HL-60/S4 treated with retinoic acid at 250 ng/mL for 4 days and 3 days (cell line): Measurements from ENCODE around the gene EGFL7.

Experiments
- in situ Hi-C: fragments of 300-500 bp; cut with MboI; formaldehyde crosslinking; loops from 2 replicates; pipeline ENCODE4 v1.7.0; 2022; ENCODE audit warnings: low sequenced_read_pairs

Gene EGFL7

DNA sequence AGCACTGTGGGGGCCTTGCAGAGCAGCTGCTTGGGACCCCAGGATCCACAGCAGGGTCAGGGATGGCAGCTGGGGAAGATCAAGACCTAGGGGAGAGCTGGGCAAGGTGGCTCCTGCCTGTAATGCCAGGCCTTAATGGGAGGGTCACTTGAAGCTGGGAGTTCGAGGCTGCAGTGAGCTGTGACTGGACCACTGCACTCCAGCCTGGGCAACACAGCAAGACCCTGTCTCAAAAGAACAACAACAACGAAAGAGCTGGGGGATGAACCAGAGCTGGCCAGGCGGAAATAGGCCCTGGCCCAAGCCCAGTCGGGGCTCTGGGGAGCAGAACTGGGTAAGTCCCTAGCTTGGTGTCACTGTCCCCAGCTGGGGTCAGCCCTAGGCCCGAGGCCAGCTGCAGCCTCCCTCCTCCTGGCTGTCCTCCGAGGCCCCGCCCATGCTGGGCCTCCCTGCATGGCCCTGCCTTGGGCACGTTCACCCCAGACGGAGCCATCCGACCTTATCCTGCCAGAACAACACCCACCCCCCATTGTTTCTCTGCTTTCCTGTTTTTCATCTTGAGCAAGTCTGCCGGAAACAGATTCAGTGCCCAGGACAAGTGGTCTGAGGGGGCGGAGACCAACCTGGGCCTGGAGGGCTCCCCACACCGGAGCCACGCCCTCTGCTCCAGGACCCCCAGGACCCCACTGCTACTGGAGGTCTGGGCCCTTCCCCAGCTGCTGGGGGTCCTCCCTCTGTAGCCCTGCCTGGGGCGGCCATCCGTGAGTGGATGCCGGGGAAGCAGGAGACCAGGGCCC, 51.6 kb downstream of the EGFL7 start:
- in situ Hi-C loops, result no loop called here

DNA sequence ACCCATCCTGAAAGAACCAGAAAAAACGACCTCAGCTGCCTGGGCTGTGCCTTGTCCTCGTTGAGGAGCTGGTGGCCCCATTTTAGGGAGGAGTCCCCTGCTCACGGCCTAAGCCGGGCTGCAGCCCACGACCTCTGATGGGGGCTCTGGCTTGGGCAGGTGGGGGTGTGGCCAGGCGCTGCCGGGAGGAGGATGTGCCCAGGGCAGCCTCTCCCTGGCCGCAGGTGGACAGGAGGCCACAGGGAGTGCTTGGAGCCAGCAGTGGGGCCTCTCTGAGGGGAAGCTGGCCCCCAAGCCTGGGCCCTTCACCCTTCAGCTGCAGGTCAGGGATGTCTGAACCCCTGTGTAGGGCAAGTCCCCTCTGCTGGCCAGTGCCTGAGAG, 52.2 kb downstream of the EGFL7 start:
- in situ Hi-C loops, result no loop called here

DNA sequence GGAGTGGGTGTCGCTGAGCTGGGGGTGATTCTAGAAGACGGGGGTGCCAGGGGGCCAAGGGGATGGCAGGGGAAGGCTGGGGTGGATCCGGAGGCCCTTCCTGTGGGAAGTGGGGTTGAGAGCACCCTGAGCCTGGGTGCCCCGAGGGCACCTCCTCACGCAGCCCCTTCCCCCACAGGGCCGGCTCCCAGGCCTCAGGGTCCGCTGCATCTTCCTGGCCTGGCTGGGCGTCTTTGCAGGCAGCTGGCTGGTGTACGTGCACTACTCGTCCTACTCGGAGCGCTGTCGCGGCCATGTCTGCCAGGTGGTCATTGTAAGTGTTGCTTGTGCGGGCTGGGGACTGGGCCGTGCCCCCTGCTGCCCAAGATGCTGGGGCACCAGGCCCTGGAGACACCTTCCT, 54.7 kb downstream of the EGFL7 start:
- in situ Hi-C loops, result no loop called here

DNA sequence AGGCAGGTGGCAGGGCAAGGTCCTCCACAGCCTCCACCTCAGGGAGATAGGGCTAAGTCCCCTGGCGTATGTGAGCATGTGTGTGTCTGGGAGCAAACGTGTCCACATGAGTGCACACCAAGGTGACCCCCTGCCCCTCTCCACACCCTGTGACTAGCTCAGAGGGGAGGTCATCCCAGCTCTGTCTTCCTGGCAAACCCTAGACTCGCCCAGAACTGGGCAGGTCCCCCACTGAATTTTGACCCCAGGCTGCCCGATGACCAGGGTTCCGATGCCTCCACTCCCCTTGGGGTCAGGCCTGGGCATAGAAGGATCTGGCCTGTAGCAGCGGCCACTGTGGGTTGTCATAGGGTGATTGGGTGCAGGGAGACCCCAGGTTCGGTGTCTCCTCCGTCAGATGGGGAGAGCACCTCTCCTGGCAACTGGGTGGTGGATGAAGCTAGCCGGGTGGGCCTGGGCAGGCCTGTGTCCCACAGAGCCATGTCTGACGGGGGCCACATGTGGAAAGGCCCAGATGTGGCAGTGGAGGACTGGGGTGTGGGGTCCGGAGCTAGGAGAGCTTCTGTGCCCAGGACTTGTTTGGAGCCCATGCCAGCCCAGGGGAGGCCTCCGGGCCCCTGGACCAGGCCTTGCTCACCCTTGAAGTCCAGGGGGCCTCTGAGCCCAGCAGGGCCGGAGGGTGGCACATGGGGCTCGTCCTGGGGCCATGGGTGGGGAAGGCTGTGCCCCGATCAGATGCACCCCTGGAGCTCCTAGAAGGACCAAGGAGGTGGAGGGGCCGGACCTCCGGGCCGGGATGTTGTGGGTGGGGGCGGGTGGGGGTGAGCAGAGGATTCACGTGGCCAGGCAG, 55.9 kb downstream of the EGFL7 start:
- in situ Hi-C loops, result no loop called here

DNA sequence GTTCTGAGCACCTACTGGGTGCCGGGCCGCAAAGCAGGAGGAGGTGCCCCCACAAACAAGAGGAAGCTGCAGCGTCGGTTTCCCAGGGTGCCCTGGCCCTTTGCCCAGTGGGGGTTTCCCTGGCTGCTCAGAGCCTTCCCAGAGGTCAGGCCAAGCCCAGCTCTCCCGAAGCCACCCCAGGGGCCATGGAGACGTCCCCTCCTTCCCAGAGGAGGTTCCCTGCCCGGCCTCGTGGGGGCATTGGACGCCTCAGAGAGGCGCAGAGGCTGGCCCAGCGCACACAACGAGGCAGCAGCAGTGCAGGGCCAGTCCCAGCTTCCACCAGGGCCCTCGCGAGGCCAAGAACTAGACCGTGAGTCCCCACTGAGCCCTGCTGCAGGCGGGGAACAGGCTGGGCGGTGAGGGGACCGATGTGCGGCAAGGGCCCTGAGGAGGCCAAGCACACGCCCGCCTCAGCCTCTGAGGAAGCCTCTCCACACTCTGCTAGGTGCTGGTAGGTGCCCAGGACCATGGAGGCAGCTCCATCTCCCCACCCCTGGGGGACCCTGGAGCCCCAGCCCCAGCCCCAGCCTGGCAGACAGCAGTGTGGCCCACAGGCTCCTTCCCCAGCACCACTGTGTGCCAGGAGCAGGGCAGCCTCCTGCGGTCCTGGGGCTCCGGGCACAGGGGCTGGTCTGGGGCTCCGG, 56.6 kb downstream of the EGFL7 start:
- in situ Hi-C loops, result no loop called here

DNA sequence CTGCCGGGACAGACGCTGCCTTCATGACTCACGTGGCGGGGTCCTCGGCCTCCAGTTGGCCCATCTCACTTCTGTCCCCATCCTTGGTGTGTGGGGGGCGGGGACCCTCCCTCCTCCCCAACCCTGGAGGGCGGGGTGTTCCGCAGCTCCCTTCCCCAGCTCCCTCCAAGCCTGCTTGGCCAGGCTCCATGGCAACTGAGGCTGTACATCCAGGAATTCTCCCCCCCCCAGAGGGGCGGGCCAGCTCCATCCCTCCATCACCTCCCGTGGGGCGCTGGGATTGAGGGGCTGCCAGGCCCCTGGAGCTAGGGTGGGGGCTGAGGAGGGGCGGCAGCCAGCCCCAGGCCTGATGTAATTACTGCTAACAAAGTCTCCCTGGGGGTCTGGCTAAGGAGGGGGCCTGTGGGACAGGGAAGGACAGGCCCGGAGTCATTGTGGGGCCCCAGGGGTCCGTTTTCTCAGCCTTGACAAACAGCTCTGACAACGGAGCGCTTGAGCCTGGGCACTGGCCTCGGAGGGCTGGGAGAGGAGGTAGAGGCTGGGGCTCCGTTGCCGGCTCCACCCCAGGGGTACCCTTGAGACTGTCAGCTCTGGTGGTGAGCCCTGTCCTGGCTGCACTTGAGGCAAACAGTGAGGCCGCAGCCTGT, 57.7 kb downstream of the EGFL7 start:
- in situ Hi-C loops, result no loop called here

DNA sequence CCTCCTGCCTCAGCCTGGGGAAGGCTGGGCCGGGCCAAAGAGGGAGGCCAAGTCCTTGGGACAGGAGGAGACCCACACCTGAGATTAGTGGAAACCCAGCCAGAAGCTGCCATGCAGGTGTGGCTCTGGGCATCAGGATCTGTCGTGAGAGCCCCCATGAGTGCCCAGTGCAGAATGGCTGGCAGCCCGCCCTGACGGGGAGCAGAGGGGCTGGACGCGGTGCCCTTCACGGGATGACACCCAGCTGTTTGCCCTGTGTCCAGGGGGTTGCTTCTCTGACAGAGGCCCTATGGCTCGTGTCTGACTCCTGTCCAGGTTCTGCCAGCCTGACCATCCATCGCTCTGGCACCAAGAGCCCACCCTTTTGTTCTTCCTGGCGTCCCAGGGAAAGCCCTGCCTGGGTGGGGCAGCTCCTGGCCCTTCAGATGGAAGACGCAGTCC, 58.2 kb downstream of the EGFL7 start:
- in situ Hi-C loops, result no loop called here

DNA sequence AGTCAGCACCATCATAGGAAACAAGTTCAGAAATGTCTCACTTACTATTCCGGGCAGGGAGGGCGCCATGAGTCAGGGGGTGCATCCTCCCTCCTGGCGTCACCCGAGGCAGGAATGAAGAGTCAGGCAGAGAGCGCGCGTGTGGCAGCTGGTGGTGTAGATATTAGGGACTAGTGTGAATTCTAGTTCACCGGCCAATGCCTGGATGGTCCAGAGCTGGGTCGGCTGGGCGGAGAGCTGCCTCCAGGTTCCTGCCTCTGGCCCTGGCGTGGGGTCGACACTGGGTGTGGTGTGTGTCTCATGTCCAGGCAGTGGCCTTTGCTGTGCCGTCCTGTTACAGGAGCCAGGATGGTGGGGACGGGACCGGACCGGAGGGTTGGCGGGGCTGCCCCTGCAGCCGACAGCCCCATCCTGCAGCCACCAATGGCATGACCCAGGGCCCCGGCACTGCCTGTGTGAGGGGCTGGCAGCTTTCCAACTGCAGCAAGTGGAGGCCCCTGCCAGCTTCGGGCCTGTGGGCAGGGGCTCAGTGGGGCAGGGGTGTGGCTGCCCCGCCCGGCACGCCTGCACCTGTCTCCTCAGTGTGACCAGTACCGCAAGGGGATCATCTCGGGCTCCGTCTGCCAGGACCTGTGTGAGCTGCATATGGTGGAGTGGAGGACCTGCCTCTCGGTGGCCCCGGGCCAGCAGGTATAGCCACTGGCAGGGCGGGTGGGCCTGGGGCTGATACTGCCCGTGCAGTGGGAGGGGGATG, 58.8 kb downstream of the EGFL7 start:
- in situ Hi-C loops, result no loop called here
